HCT116 (cell line): Measurements from ENCODE around the gene WNT9A. TPM values are rescaled to one million over a fixed set of nuclear protein-coding genes. Genes with fewer than 3 reads are reported as not detected.

Experiments
- ATAC-seq: fragments of 200-7000 bp; cut with Tn5 transposase; 2 replicates; pipeline ENCODE4 v1.9.1; 2020; ENCODE audit warnings: mild to moderate bottlenecking, moderate library complexity
- BruUV-seq: library from RNA; stranded (reverse); fragments of 400-500 nt; replicated peaks from 2 replicates; lab custom pipeline; 2021; lab: Mats Ljungman, UMichigan
- CTCF ChIA-PET: fragments of 300-600 bp; sonication (Branson Sonifier 250); formaldehyde crosslinking; loops from one replicate; lab custom pipeline; 2021; ENCODE audit warnings: antibody characterized with exemption; lab: Charles Lee
- POLR2A ChIA-PET: fragments of 300-600, 350-600 bp; sonication (Branson Sonifier 250); formaldehyde crosslinking; loops from one replicate; lab custom pipeline; 2021; ENCODE audit warnings: antibody characterized with exemption; lab: Charles Lee
- RAD21 ChIA-PET, 2 experiments: fragments of 300-600 bp; sonication (Branson Sonifier 250); formaldehyde crosslinking; loops; one replicate each; lab custom pipeline; 2023; ENCODE audit warnings: low total read pairs in 2 of 2; ENCODE audit not compliant: uncharacterized antibody in 2 of 2, unreplicated experiment in 2 of 2, low non-redundant PET in 1 of 2; lab: Charles Lee
- DNase-seq: peaks from one replicate; pipeline ENCODE4 v3.0.0-alpha.2; 2010; ENCODE audit warnings: low read depth, low spot score
- H2AFZ ChIP-seq: fragments of 200-600 bp; shearing (Covaris generic), sonication (generic); 2 replicates; pipeline ENCODE4 v1.6.1; 2017; ENCODE audit warnings: low read depth, mixed run types, mixed read lengths, antibody characterized with exemption, low read length; ENCODE audit not compliant: poor library complexity, severe bottlenecking
- H3K27ac ChIP-seq: 2 replicates; pipeline ENCODE4 v1.5.1; 2012; ENCODE audit warnings: low read depth, low read length
- H3K27me3 ChIP-seq: fragments of 200-600 bp; sonication (generic); 2 replicates; pipeline ENCODE4 v1.6.1; 2016; ENCODE audit warnings: mixed run types, low read length, mixed read lengths; ENCODE audit not compliant: insufficient read depth
- H3K36me3 ChIP-seq, 2 experiments: fragments of 200-500 bp in 1 of 2; fragments of 200-600 bp in 1 of 2; sonication (Bioruptor generic) in 1 of 2; sonication (generic) in 1 of 2; 2 replicates each; pipeline versions ENCODE4 v1.5.1 to v1.6.1; 2014 to 2016; ENCODE audit warnings: low read length in 2 of 2, inconsistent platforms in 1 of 2, mixed read lengths in 1 of 2, mixed run types in 1 of 2; ENCODE audit not compliant: insufficient read depth in 2 of 2, control insufficient read depth in 1 of 2
- H3K4me1 ChIP-seq, 2 experiments: fragments of 200-600 bp in 1 of 2; sonication (generic) in 1 of 2; 2 replicates each; pipeline versions ENCODE4 v1.5.1 to v1.6.1; 2012 to 2017; ENCODE audit warnings: low read length in 2 of 2, inconsistent platforms in 1 of 2, mild to moderate bottlenecking in 1 of 2, mixed read lengths in 1 of 2, mixed run types in 1 of 2, moderate library complexity in 1 of 2; ENCODE audit not compliant: insufficient read depth in 2 of 2, control insufficient read depth in 1 of 2
- H3K4me2 ChIP-seq: fragments of 200-600 bp; sonication (generic); 2 replicates; pipeline ENCODE4 v1.6.1; 2017; ENCODE audit warnings: mixed run types, low read length, mixed read lengths
- H3K4me3 ChIP-seq, 2 experiments: fragments of 200-600 bp in 1 of 2; sonication (generic) in 1 of 2; replicated peaks in 1 of 2; 2 replicates each; pipeline ENCODE4 v1.5.1; 2011 to 2016; ENCODE audit warnings: low read length in 2 of 2, control low read depth in 1 of 2, low read depth in 1 of 2, mild to moderate bottlenecking in 1 of 2, mixed read lengths in 1 of 2, mixed run types in 1 of 2
- H3K79me2 ChIP-seq: fragments of 200-600 bp; sonication (generic); 2 replicates; pipeline ENCODE4 v1.6.1; 2017; ENCODE audit warnings: mild to moderate bottlenecking, mixed run types, low read length, moderate library complexity, mixed read lengths; ENCODE audit not compliant: insufficient read depth
- H3K9ac ChIP-seq: fragments of 200-600 bp; sonication (generic); 2 replicates; pipeline ENCODE4 v1.6.1; 2016; ENCODE audit warnings: low read length, mixed read lengths
- H3K9me2 ChIP-seq: fragments of 200-600 bp; sonication (generic), shearing (Covaris generic); 2 replicates; pipeline ENCODE4 v1.6.1; 2017; ENCODE audit warnings: mixed run types, mild to moderate bottlenecking, moderate library complexity; ENCODE audit not compliant: insufficient read depth
- H3K9me3 ChIP-seq, 2 experiments: fragments of 200-500 bp in 1 of 2; fragments of 200-600 bp in 1 of 2; sonication (Bioruptor generic) in 1 of 2; sonication (generic) in 1 of 2; 2 replicates each; pipeline ENCODE4 v1.6.1; 2014 to 2017; ENCODE audit warnings: low read length in 2 of 2, mixed read lengths in 2 of 2, inconsistent platforms in 1 of 2, low read depth in 1 of 2, mild to moderate bottlenecking in 1 of 2, mixed run types in 1 of 2, moderate library complexity in 1 of 2; ENCODE audit not compliant: control insufficient read depth in 1 of 2, insufficient read depth in 1 of 2
- H4K20me1 ChIP-seq: fragments of 200-600 bp; sonication (generic), shearing (Covaris generic); 2 replicates; pipeline ENCODE4 v1.6.1; 2017; ENCODE audit warnings: mixed run types, mild to moderate bottlenecking, moderate library complexity; ENCODE audit not compliant: insufficient read depth
- CTCF ChIP-seq, 3 experiments: fragments of 200-600 bp in 1 of 3; sonication (generic) in 1 of 3; IDR thresholded peaks in 2 of 3; conservative IDR thresholded peaks in 1 of 3; 2 replicates each; pipeline ENCODE4 v1.5.1; 2012 to 2017; ENCODE audit warnings: low read depth in 2 of 3, low read length in 2 of 3, antibody characterized with exemption in 1 of 3, borderline replicate concordance in 1 of 3, control low read depth in 1 of 3, mild to moderate bottlenecking in 1 of 3, mixed read lengths in 1 of 3, mixed run types in 1 of 3, moderate library complexity in 1 of 3; ENCODE audit not compliant: insufficient read depth in 1 of 3
- EZH2 ChIP-seq: fragments of 200-600 bp; sonication (generic); IDR thresholded peaks from 2 replicates; pipeline ENCODE4 v1.6.1; 2017; ENCODE audit warnings: antibody characterized with exemption, mixed run types
- RAD21 ChIP-seq: IDR thresholded peaks from 2 replicates; pipeline ENCODE4 v1.6.1; 2012; ENCODE audit warnings: low read depth, mild to moderate bottlenecking
- SIN3A ChIP-seq: IDR thresholded peaks from 2 replicates; pipeline ENCODE4 v1.6.1; 2012; ENCODE audit warnings: low read depth
- SRF ChIP-seq: IDR thresholded peaks from 2 replicates; pipeline ENCODE4 v1.6.1; 2012; ENCODE audit warnings: low read depth
- TCF7L2 ChIP-seq: IDR thresholded peaks from 2 replicates; pipeline ENCODE4 v1.7.0; 2011; ENCODE audit warnings: borderline replicate concordance, inconsistent platforms; ENCODE audit not compliant: insufficient read depth, insufficient read length; ENCODE audit errors: extremely low read depth
- intact Hi-C: fragments of 100-400 bp; cut with micrococcal nuclease; formaldehyde crosslinking; loops from 2 replicates; pipeline ENCODE4 v1.10.0; 2022
- total RNA-seq: library from RNA; stranded (reverse); gene quantifications from one replicate; pipeline ENCODE4 v1.2.1, GENCODE V29; 2021; ENCODE audit not compliant: unreplicated experiment

The WNT9A gene
- total RNA-seq, 1 experiment from 2014 or later = 5.6 TPM

GRCh38 chr1:227886503-227886961, 61.2 kb downstream of the WNT9A start:
- Histone ChIP-seq H2AFZ (no peak overlapping the region), H3K27ac (no peak overlapping the region; the same call in 1 of the 2 replicates), H3K79me2 (no peaks in the 10 kb centered on the region), H4K20me1 (no peaks in the 10 kb centered on the region), H3K9ac (no peak overlapping the region), H3K9me3 (no peaks in the 10 kb centered on the region), H3K27me3 (no peaks in the 10 kb centered on the region), H3K36me3 (no peaks in the 10 kb centered on the region), H3K4me3 (no peak overlapping the region), H3K4me2 (no peak overlapping the region), H3K9me2 (no peaks in the 10 kb centered on the region), H3K4me1 (peaks cover 10 to 15% of the 10 kb centered on the region in 2 experiments)
- DNase-seq = no peak
- RAD21 ChIA-PET = interaction anchor here in 1 of 2 experiments (0.6 kb wide), 1 partner anchor 122 kb away, joined by 3 read pairs; no protein-coding TSS in a partner anchor
- TF ChIP-seq CTCF (IDR thresholded peaks at IDR 0.05 in 2 of 3, conservative IDR thresholded peaks at IDR 0.05 in 1 of 3; ENCODE audit: borderline replicate concordance in 1 of 3, insufficient read depth in 1 of 3, low read depth in 2 of 3, low read length in 2 of 3) = no peak
- no peak for TF ChIP-seq SRF
- no peak for TF ChIP-seq SIN3A
- TF ChIP-seq EZH2 = no peak
- no peak for TF ChIP-seq TCF7L2
- TF ChIP-seq RAD21 = no peak
- no TSS peak for BruUV-seq
- CTCF ChIA-PET = no interaction called here
- POLR2A ChIA-PET = no interaction called here
- no peak for ATAC-seq
- intact Hi-C loops = no loop called here
